Measurements from ENCODE around the gene IRF2. TPM values are rescaled to one million over a fixed set of nuclear protein-coding genes. Genes with fewer than 3 reads are reported as not detected.
A peak's percentile ranks its signal among the peaks of the same experiment; 100 is the strongest.

The IRF2 gene
- total RNA-seq, 1 donor from 2014 or later = 53.3 TPM

GRCh38 chr4:184401397-184402171, 72.8 kb downstream of the IRF2 start:
- intact Hi-C loops (cut with DNase I) = no loop called here
- ATAC-seq (no peak), DNase-seq (no peak)
- Histone ChIP-seq H3K36me3 (peaks cover 98% of the 10 kb centered on the region), H3K4me3 (no peak overlapping the region), H3K4me1 (peaks cover 19% of the 10 kb centered on the region), H3K9me3 (no peaks in the 10 kb centered on the region), H3K27me3 (ENCODE audit: low read depth) (no peaks in the 10 kb centered on the region), H3K27ac (peak overlapping the region; percentile 14)
- TF ChIP-seq CTCF (IDR thresholded peaks at IDR 0.05) = no peak

GRCh38 chr4:184400891-184401290, 73.5 kb downstream of the IRF2 start:
- no peaks in the 10 kb centered on the region for H3K27me3 ChIP-seq (ENCODE audit: low read depth)
- no peak for ATAC-seq
- H3K9me3 ChIP-seq = no peaks in the 10 kb centered on the region
- intact Hi-C loops (cut with DNase I) = no loop called here
- peaks cover 98% of the 10 kb centered on the region for H3K36me3 ChIP-seq
- TF ChIP-seq CTCF (IDR thresholded peaks at IDR 0.05) = no peak
- DNase-seq = no peak
- peaks cover 19% of the 10 kb centered on the region for H3K4me1 ChIP-seq
- peak overlapping the region; percentile 14 for H3K27ac ChIP-seq
- no peak overlapping the region for H3K4me3 ChIP-seq

GRCh38 chr4:184400375-184400870, 73.9 kb downstream of the IRF2 start:
- no peak for ATAC-seq
- H3K4me3 ChIP-seq = no peak overlapping the region
- no peaks in the 10 kb centered on the region for H3K27me3 ChIP-seq (ENCODE audit: low read depth)
- peaks cover 98% of the 10 kb centered on the region for H3K36me3 ChIP-seq
- no peak overlapping the region for H3K27ac ChIP-seq
- intact Hi-C loops (cut with DNase I) = no loop called here
- peaks cover 19% of the 10 kb centered on the region for H3K4me1 ChIP-seq
- TF ChIP-seq CTCF (IDR thresholded peaks at IDR 0.05) = no peak
- no peak for DNase-seq
- no peaks in the 10 kb centered on the region for H3K9me3 ChIP-seq

- TF ChIP-seq CTCF (IDR thresholded peaks at IDR 0.05) = no peak
- Histone ChIP-seq H3K4me3 (no peak overlapping the region), H3K27me3 (ENCODE audit: low read depth) (no peaks in the 10 kb centered on the region), H3K36me3 (peaks cover 97% of the 10 kb centered on the region), H3K9me3 (no peaks in the 10 kb centered on the region), H3K4me1 (peaks cover 19% of the 10 kb centered on the region), H3K27ac (no peak overlapping the region)
- no peak for DNase-seq
- intact Hi-C loops (cut with DNase I) = no loop called here
- no peak for ATAC-seq
Measured at GRCh38 chr4:184399512-184399908, 74.8 kb downstream of the IRF2 start.

GRCh38 chr4:184398741-184399511, 75.4 kb downstream of the IRF2 start:
- TF ChIP-seq CTCF (IDR thresholded peaks at IDR 0.05) = no peak
- no peak overlapping the region for H3K4me3 ChIP-seq
- peaks cover 99% of the 10 kb centered on the region for H3K36me3 ChIP-seq
- H3K4me1 ChIP-seq = peaks cover 25% of the 10 kb centered on the region
- ATAC-seq (no peak), DNase-seq (no peak)
- no peaks in the 10 kb centered on the region for H3K9me3 ChIP-seq
- no peaks in the 10 kb centered on the region for H3K27me3 ChIP-seq (ENCODE audit: low read depth)
- no peak overlapping the region for H3K27ac ChIP-seq
- intact Hi-C loops (cut with DNase I) = no loop called here
